Measurements from ENCODE around the gene CSRNP3.

DNA sequence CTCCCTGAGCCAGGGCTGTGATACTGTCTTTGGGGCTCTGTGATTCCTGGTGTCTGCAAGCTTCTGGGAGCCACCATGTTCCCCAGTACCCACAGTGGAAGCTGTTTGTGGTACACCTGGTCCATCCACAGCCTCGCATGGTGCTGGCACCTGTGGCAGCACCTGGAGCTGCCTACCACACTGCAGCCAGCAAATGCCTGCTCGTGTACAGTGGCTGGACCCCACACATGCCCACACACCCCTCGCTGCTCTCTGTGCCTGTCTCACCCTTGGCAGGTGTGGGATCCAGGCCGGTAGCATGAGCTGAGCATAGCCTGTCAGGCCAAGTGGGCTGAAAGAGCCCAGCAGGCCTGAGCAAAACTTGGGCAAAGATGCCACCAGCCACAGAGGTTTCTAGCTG, 41.8 kb upstream of the CSRNP3 start:
- TF ChIP-seq SPI1 (IDR thresholded peaks at IDR 0.05; ENCODE audit: low read depth, low read length) (no peak), POLR2AphosphoS5 (IDR thresholded peaks at IDR 0.05; ENCODE audit: low read depth, low read length) (no peak), POLR2A (IDR thresholded peaks at IDR 0.05; ENCODE audit: low read depth, low read length) (no peak), PAX5 (IDR thresholded peaks at IDR 0.05; ENCODE audit: insufficient read depth, low read length, severe bottlenecking) (no peak), TAF1 (IDR thresholded peaks at IDR 0.05; ENCODE audit: low read depth, low read length) (no peak), POU2F2 (IDR thresholded peaks at IDR 0.05; ENCODE audit: low read depth, low read length) (no peak)

Data from GM12891 (cell line).